Left hindlimb (tissue), 1 donor: ENCODE data around the gene DPYSL5.
"Not testable (repeated sequence)": the region's sequence is repeated elsewhere in the genome, so short reads cannot be mapped to it uniquely, and the experiment has no call there.

ENCODE experiments used
- DNase-seq: peaks from one replicate; pipeline ENCODE4 v3.0.0-alpha.2; 2018

Gene DPYSL5

DNA sequence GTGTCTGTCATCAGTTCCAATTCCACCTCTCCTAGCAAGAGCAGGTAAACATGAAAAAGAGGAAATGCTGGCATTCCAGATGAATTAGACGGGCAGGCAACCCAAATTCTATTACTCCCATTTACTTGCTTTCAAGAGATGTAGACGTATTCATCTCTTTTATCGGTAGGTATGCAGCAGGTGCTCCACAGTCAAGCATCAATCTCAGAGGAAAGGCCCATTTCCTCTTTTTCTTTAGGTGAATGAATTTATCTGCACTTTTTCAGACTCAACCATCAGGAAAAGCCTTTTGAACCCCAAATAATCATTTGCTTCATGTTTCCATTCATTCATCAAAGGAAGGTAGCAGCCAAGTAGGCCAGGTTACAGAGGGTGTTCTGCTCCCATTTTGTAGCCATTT is 27.9 kb downstream of the DPYSL5 start:
- DNase-seq: no peak

DNA sequence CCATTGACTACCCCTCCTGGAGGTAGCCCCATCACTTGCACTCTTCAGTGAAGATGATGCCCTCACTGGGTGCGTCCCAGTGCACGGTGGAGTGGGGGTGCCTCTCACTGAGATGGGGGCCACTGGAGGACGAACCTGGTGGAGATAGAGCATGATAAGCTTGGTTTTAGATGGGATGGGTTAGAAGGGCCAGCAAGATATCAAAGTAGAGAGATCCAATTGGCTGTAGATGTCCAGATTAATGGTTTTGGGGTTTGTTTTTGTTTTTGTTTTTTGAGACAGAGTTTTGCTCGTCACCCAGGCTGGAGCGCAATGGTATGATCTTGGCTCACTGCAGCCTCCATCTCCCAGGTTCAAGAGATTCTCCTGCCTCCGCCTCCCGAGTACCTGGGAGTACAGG is 28.3 kb downstream of the DPYSL5 start:
- no peak for DNase-seq

DNA sequence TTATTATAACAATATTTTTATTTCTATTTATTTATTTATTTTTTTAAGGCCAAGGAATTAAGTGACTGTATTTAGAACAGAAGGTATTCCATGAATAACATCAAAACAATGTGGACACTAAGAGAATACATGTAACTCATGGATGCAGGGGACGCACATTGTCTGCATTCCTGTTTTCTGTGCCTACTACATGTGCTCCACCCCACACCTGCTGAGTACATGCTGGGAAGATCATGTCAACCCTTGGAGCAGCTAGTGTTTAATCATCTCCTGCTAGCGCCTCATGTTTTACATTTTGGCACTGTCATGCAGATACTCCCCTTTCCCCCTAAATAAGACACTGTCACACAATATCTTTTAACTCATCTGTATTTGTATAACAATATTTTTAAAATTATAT is 29.3 kb downstream of the DPYSL5 start:
- no peak for DNase-seq

DNA sequence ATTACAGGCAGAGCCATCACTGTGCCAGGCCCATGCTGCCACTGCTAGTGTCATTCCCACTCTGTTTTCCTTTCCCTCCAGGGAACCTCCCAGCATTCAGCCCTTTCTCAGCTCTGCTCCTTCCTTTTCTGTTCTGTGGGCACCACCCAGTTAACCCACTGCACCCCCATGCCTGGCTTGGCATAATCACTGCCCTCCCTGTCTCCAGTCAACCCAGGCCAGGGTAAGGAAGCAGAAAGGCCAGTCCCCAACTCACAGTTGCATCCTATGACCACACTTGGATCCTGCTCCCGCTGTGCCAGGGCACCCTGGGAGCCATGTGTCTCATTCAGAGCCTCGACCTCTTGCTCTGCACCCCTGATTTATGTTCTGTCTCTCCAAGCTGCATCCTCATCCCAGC is 32.2 kb downstream of the DPYSL5 start:
- no peak for DNase-seq

DNA sequence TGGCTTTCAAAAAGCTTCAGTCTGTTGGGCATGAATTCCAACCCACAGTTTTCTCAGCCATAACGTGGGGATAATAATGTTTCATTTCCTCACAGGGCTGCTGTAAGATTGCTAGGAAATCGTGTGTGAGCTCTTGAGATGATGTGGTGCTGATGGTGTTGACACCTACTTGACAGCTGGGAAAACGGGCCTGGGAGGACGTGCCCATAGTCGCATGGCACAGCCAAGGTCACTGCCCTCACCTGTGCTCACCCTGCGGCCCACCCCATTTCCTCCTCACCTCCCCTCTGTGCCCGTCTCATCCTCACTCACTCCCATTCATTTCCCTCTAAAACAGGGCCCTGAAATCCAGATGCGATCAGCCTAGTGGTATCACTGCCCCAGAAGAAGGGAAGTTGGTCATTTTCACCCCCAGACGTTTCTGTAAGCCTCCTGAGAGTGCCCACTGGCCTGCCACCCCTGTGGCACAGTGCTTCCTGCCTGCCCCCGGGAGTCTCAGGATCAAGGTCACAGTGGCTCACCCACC is 33.0 kb downstream of the DPYSL5 start:
- DNase-seq: no peak

DNA sequence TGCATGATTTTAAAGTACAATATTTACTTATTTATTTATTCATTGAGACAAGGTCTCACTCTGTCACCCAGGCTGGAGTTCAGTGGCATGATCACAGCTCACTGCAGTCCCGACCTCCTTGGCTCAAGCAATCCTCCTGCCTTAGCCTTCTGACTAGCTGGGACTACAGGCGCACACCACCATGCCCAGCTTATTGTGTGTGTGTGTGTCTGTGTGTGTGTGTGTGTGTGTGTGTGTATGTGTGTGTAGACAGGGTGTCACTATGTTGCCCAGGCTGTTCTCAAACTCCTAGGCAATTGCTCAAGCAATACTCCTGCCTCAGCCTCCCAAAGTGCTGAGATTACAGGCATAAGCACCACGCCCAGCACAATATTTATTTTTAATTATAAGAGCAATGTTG is 34.3 kb downstream of the DPYSL5 start:
- DNase-seq: not testable (repeated sequence)

DNA sequence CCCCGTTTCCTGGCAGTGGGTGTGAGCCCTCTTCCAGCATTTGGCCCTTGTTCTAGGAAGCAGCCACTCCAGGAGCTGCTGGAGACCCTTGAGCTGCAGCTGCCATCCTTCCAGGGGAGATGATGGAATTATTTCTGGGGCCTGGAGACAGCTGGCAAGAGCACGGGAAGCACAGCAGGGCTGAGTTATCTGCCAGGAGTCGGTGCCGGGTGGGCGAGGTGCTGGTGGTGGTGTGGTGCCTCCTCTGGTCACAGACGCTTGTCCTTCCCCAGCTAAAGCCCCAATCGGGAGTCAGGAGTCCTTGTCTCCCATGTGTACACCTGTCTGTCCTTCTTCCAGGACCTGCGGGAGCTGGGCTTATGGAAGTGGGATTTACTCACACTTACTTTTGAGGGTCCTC is 36.0 kb downstream of the DPYSL5 start:
- no peak for DNase-seq

DNA sequence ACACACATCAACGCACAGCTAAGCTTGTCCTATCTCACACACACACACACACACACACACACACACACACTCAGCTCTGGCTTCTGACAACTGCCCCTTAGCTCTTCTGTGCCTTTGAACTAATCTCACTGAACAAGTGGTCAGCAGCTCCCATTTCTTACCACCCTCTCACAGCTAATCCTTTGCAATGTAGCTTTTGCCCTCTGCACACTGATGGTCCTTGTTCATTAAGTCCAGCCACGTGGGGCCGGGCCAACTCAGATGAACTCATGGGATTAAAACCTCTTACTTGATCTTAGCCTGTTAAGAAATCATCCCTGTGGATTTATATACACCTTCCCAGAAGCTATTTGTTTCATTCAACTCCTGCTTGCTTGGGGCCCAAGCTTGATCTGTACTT is 36.6 kb downstream of the DPYSL5 start:
- DNase-seq: no peak

DNA sequence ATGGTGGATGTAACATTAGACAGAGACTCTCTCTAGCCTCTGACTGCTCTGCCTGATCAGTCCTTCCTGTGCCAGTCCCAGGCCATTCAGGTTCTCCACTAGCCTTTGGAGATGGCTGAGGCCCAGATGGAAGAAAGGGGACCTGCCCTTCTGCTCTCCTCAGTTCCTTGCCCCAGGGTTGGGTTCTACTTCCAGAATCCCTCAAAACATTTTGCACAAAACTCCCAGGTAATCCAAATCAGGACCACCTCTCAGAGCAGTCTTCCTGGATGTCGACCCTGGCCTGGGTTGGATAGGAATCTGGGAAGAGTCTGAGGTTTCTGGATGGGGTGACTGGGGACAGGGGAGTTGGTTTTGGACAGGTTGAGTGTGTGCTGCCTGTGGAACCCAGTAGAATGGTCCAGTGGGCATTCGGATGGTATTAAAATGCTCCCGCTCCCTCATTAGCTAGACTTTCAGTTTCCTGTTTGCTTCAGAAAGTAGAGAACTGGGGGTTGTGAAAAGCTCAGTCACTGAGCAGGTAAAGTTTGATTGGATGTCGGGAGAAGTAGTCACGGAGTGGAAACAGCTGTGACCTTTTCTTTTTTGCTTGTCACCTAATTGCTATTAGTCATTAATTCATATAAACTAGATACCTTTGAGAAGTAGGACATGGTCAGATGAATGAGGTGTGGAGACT is 37.9 kb downstream of the DPYSL5 start:
- DNase-seq: no peak

DNA sequence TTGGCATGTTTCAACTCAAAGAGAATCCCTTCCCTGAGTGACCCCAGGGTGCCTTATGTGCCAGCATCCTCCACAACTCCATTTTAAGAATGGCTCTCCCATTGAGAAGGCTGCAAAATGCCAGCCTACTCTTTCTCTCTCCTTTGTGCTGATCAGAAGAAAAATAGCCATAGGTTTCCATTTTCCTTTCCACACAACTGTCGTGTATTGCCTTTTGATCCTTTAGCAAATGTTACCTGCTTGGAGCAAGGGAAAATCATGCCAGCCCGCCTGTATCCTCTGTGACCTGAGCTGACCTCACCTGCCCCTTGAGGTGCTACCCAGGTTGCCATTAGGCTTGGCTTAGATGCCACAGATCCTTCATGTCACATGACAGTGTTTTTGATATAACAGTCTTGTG is 38.8 kb downstream of the DPYSL5 start:
- DNase-seq: no peak

DNA sequence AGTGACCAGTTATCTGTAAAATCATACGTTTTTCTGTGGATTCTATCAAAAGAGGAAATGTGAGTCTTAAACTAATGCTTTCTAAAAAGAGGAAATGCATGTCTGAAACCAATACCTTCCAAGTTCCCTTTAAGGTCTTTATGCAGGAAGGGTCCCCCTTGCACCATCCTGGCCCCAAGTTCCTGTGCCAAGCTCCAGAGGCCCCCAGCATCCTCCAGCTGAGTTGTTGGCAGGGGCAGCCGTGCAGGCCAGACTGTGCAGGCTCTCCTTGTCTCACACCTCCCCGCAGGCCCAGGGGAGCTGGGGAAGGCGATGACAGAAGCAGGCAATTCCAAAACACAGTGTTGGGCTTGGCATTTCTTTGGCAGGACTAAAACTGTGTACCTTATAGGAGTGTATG is 39.2 kb downstream of the DPYSL5 start:
- no peak for DNase-seq

DNA sequence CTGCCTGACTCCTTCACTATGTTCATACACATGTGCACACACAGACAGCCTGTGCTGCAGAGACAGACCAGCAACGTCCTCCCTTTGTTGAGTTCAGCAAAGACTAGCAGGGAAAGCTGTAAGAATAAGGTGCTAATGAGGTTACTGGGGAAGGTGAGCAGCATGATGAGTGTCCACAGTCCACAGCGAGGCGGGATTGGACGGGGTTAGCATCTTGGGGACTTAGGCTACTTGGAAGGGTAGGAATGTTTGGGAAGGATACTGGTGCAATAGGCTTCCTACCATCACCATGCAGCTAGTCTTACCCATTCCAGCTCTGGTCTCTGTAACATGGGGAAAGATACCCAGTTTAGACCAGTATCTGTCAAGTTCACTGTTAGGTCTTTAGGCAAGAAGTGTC is 41.9 kb downstream of the DPYSL5 start:
- no peak for DNase-seq

DNA sequence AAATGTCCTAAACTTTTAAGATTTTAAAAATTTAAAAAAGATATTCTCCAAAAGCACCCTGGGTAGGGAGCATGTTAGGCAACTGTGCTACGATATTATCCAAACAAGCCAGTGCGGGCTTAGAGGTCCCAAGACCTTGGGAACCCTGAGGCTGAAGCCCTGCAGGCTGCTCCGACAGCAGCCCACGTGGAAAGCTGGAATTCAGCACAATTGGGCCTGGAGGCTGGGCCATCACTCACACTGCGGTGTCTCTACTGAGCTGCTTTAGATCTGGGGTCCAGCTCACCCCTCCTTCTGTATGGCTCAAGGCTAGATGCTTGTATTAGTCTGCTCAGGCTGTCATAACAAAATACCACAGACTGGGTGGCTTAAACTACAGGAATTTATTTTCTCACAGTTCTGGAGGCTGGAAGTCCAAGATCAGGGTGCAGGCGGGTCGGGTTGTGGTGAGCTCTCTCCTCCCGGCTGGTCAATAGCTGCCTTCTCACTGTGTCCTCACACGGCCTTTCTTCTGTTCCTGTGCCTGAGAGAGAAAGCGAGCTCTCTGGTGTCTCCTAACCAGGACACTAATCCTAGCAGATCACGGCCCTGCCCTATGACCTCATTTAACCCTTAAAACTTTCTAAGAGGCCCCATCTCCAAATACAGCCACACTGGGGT is 42.5 kb downstream of the DPYSL5 start:
- no peak for DNase-seq

DNA sequence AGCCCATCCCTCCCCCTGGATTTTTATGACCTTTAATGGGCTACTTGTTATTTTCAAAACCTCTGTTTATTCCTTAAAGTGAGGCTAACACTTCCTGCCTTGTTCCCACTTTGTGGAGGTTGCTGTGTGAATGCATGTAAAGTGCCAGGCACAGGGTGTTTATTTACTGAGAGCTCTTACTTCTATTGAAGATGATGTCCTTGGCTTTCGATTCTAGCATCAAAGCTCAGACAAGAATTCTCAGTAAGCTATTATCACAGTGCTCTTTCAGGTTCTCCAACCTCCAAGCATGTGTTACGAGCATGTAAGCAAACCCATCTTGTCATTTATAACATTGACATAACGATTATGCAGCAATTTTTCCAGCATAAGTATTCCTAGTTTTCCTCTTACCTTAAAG is 44.2 kb downstream of the DPYSL5 start:
- DNase-seq: no peak

DNA sequence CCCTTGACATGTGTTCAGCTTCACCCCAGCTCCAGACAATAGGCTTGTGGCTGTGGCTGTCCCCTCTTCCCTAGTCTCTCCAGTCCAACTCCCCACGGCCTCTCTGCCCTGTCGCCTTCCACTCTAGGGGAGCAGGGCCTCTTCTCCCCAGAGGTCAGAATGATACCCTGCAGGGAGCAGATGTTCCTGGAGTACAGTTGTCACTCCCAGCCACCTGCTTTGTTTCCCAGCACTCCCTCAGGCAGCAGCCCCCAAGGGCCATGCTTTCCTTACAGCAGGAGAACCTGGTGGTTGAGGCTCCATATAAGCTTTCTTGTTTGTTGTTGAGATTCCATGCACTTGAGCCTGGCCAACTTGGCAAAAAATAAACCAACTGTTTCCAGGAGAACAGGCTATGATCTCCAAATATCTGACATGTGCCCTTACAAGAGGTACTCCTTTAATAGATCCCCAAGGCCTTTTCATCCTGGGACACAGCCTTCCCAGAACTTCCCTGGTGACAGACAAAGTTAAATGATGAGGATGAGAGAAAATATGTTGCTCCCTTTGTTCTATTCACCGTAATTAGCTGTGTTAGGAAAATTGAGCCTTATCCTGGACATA is 45.1 kb downstream of the DPYSL5 start:
- no peak for DNase-seq

DNA sequence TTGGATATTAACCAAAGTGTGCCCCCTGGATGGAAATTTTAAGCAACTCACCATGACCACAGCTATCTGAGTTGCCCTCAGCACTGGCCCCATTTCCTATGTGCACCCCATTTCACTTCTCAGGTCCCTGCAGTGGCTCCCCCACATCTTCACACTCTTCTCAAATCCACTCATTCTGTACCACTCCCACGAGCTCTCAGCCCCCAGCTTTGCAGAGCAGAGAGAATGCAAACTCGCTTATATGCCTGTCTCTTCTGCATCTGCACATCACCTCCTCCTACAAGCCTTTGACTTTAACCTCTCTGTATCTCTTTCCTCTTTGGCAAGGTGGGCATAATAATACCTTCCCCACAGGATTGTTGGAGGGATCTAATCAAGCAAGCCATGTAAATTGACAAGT is 46.2 kb downstream of the DPYSL5 start:
- DNase-seq: no peak

DNA sequence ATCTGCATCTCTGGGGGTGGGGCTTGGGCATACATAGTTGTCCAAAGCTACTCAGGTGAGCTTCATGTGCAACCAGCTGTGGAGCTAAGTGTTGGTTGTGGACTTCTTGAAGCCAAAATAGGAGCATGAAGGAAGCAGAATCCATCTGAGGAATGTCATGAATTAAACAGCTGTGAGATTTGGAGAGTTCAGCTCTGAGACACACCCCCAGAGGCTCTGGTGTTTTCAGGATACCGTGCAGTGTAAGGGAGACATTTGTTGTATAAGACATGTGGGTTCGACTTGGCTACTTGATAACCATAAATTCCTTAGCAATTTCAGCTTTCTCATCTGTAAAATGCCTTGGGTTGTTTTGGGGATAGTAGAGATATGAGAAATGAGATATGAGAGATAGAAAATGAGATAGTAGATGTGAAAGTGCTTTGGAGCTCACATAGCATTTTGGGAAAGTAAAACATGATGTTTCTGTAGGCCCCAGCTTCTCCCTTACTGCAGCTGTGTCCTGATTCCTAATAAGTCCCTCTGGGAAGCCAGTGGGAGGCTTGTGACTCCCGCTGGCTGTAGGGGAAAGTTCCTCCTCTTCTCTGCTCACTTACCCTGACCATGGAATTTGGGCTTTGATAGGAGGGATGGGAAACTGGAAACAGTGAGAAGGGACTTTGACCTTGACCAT is 50.0 kb downstream of the DPYSL5 start:
- no peak for DNase-seq

DNA sequence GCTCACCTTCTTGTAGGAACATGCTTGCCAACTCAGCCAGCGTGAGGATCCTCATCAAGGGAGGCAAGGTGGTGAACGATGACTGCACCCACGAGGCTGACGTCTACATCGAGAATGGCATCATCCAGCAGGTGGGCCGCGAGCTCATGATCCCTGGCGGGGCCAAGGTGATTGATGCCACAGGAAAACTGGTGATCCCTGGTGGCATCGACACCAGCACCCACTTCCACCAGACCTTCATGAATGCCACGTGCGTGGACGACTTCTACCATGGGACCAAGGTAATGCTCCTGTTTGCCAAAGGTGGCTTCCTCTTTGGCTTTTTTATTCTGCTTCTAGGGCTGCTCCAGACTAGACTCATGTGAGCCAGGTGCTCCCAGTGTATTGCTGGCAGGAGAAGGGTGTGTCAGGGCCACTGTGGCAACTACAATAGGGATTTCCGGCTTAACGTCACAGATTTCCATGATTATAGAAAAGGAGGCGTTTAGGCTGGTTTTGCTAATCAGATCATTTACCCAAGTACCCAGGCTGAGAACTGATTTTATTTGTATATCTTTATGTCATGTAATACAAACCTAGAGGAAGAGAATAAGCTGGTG is 50.6 kb downstream of the DPYSL5 start:
- DNase-seq: no peak

DNA sequence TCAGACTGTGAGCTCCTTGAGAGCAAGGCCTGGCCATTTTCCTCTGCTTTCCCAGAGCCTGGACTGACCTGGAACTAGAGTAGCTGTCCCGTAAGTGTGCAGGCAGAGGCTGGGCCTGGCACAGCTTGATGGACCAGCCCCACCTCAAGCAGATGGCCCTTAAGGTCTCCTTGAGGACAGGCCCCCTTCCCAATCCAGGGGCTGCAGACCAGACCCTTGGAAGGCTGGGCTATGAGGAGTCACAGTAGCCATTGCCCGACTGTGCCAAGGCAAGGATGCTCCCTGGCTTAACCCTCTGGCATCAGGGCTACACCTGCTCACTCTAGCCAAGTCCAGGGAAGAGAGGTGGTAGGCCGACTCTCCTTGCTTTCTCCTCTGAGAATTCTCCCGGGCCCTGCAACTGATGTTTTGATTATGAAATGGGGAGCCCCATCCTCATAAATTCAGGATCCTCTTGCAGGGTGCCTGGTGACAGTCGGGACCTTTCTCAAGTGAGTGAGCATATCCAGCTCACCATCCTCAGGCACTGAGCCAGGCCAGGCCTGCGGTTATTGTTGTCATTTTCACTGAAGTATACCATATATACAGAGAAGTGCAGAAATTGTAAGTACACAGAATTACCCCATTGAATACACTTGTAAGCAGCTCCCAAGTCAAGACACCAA is 51.7 kb downstream of the DPYSL5 start:
- DNase-seq: no peak

DNA sequence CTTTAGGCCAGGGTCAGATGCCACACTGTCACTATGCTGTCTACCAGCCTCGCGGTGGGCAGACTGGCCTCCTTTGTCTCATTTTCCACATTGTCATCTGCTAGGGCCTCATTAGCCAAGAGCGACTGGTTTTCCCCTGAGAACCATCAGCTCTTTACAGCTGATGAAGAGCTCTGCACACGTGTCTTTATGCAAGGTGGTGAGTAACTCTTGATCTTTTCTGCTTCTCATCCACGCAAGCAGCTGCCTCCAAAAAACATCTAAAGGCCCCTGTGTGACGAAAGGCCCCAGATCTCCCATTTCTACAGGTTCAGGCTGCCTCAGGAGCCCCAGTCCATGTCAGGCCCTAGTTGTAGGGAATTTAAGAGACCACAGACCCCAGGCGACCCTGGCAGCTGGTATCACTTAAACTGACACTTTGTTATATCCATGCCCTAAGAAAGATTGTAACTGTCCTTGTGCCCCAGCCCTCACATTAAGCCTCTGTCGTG is 52.9 kb downstream of the DPYSL5 start:
- DNase-seq: no peak

DNA sequence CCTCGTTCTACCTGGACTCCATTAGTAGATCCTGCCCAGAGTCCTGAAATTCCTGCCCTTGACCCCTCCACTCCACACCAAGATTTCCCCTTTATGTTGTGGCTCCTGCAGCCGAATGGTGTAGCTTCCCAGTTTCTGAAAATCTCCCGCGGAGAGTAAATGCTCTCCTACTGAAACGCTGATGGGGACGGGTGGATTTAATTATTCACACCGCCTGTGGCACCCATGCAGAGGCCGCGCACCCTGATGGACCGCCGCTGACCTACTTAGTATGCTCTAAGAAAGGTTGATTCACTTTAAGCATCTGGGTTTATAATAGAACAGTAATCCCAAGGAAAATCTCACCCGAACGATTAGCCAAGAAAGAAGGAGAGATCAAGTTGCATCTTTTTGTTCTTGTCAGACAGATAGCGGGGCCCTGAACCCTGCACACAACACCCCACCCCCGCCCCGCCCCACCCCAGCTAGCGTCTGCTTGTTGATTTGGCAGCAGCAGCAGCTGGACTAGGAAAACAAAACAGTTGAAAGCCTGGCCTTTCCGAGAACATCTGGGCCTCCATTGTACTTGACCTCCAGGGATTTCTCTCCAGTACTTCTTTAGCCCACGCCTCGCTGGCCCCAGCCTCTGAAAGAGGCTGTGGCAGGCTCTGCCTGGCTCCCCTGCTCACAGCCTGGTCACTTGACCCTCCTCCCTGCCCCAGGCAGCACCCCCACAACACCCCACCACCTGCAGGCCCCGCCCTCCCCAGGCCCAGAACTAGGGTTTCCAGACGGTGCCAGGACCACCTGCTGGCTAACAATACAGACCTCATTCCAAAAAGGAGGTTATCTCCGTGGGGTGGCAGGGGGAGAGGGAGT is 53.6 kb downstream of the DPYSL5 start:
- DNase-seq: no peak

DNA sequence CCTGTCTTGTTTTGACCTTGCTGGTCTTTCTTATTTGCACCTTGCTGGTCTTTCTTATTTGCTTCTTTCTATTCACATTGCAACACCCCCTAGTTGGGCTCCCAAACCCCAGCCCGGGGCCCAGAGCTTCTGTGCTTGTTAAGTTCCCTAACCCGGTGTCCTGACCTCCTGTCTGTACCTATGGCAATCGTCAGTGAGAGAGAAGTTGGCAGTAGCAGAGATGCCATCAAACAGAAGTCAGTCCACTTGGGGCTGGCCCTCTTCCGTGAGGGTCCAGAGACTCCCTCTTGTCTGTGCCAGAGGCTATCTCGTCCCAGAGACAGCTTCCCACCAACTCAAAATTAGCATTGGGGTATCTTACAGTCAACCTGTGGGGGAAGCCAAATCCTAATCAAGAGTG is 55.7 kb downstream of the DPYSL5 start:
- DNase-seq: no peak
